ENCODE measurements around the gene FCGBP.
"Not testable (repeated sequence)": the region's sequence is repeated elsewhere in the genome, so short reads cannot be mapped to it uniquely, and the experiment has no call there.

Gene FCGBP

DNA sequence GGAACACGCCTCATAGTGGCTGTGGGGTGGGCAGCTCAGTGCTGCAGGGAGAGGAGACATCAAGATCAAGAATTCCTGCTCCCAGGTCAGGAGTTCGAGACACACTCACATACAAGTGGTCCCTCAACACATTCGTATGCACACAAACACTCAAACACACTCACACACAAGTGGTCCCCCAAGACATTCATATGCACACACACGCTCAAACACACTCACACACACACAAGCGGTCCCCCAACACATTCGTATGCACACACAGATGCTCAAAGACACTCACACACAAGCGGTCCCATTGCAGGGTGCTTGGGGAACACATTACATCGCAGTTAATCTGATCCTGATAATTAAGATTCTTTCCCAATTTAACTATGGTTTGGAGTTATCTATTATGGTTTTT, 28.2 kb downstream of the FCGBP start:
- H3K27ac ChIP-seq, result no peak overlapping the region
- TF ChIP-seq, protein P1, sequence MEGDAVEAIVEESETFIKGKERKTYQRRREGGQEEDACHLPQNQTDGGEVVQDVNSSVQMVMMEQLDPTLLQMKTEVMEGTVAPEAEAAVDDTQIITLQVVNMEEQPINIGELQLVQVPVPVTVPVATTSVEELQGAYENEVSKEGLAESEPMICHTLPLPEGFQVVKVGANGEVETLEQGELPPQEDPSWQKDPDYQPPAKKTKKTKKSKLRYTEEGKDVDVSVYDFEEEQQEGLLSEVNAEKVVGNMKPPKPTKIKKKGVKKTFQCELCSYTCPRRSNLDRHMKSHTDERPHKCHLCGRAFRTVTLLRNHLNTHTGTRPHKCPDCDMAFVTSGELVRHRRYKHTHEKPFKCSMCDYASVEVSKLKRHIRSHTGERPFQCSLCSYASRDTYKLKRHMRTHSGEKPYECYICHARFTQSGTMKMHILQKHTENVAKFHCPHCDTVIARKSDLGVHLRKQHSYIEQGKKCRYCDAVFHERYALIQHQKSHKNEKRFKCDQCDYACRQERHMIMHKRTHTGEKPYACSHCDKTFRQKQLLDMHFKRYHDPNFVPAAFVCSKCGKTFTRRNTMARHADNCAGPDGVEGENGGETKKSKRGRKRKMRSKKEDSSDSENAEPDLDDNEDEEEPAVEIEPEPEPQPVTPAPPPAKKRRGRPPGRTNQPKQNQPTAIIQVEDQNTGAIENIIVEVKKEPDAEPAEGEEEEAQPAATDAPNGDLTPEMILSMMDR (IDR thresholded peaks at IDR 0.05), result no peak
- no peak for TF ChIP-seq ZFX (IDR thresholded peaks at IDR 0.05; ENCODE audit: borderline replicate concordance)

DNA sequence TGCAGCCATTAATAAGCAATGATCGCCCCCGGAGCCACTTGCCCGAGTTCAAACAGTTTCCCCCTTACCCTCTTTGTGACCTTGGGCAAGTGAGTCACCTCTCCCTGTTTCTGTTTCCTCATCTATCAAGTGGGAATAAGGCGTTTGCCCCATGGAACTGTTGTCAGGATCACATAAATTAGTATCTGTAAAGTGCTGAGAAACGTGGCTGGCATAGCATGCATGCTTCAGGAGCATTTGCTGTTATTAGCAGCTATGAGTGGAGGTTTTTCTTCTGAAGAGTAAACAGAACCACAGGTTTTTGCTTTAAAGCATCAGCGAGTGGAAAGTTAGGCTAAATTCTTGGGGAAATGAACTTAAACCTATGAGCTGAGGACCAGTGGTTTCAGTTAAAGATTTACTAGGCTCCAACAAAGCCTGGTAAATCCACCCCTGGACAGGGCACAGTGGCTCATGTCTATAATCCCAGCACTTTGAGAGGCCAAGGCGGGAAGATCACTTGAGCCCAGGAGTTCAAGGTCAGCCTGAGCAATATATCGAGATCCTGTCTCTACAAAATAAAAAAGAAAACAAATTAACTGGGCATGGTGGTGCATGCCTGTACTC, 30.8 kb downstream of the FCGBP start:
- H3K27ac ChIP-seq, result not testable (repeated sequence)

DNA sequence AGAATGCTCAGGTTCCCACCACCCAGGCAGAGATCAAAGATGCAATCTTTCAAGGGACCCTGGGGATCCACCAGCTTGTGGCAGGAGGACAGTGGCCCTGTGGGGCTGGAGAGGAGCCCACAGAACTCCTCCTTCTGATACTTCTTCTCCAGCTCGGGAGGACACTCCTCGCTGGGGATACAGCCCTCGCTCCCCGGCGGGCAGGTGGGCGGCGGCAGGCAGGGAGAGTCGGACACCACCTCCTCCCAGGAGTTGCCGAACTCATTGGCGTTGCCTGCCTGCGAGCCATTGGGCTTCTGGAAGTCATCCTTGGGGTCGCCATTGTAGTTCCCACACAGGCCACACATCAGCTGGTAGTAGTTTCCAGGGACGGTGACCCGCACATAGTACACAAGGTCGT, 32.1 kb downstream of the FCGBP start:
- H3K27ac ChIP-seq, result not testable (repeated sequence)

DNA sequence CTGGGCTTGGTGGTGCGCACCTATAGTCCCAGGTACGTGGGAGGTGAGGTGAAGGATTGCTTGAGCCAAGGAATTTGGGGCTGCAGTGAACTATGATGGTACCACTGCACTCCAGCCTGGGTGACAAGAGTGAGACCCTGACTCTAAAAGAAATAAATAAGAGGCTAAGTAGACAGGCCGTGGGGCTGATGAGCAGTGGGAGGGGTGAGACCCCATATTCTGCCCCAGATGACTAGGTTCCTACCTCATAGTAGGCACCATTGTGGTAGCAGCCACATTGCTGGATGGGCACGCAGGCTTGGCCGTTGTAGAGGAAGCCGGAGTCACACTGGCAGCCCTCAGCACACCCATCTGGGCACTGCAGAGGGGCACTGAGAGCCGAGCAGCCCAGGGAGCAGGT, 32.8 kb downstream of the FCGBP start:
- not testable (repeated sequence) for H3K27ac ChIP-seq

DNA sequence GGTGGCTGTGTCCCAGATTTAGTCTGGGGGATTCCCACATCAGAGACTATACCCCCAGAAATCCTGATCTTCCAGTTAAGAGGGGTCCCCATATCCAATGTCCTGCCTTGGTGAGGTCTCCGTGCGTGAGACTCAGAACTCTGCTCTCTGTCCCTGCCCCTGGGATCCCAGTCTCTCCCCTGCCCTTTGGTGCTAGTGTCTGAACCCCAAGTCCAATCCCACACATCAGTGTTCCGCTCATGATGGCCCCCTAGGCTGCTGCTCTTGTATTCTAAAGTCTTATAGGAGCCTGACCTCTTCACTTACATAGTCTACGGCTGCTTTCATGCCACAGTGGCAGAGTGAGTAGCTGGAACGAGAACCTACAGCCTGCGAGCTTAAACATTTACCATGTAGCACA, 35.6 kb downstream of the FCGBP start:
- not testable (repeated sequence) for H3K27ac ChIP-seq

DNA sequence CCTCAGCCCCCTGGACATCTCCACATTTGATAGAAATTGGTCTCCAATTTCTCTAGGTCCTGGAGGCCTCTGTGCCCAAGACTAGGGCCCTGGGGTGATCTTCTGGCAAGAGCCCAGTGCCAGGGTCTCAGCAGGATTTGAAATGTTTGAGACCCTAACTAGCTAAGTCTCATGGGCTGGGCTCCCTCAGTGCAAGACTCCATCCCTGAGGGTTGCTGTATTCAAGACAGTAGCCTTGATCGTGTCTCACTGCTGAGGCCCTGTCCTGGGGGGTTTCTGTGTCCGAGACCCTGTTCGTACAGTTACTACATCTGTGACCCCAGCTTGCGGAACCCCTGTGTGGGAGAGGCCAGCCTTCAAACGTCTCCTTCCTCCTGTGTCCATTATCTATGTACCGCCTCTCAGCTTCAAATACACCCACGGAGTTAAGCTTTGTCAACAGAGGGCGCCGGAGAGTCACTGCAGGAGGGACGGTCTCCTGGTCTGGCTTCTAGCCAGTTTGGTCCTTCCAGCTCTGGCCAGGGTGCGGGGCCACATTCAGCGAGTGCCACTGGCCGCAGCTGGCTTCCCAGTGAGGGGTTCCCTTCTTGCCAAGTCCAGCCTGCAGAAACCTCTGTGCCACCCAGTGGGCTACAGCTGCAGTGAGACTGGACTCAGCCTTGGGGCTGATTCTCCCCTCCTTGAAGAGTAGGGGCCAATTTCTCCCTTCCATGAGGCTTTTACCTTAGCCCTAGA, 36.8 kb downstream of the FCGBP start:
- H3K27ac ChIP-seq, result not testable (repeated sequence)

DNA sequence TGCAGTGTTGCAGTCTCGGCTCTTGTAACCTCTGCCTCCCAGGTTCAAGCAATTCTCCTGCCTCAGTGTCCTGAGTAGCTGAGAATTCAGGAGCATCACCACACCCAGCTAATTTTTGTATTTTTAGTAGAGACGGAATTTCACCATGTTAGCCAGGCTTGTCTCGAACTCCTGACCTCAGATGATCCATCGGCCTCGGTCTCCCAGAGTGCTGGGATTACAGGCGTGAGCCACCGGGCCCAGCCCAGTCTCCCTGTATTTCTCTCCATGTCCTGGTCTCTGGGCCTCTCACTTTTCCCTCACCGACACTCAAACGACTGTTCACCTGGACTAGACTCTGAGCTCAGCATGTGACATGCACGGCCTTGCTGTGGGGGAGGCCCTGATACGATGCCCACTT, 39.3 kb downstream of the FCGBP start:
- not testable (repeated sequence) for H3K27ac ChIP-seq

DNA sequence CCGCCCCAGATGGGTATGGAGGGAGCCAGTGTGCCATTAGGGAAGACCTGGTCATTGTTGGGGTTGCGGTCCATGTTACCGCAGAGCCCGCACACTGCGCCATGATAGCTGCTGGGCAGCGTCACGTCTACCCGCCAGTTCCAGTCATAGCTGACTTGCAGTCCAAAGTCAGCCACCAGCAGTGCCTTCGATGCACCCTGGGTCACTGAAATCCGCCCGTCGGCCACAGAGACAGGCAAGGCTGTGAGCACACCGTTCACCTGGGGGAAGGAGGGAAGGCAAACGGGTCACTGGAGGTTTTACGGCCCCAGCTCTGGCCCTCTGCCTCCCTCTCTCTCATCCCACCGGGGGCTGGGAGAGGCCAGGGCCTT, 40.2 kb downstream of the FCGBP start:
- H3K27ac ChIP-seq, result not testable (repeated sequence)

DNA sequence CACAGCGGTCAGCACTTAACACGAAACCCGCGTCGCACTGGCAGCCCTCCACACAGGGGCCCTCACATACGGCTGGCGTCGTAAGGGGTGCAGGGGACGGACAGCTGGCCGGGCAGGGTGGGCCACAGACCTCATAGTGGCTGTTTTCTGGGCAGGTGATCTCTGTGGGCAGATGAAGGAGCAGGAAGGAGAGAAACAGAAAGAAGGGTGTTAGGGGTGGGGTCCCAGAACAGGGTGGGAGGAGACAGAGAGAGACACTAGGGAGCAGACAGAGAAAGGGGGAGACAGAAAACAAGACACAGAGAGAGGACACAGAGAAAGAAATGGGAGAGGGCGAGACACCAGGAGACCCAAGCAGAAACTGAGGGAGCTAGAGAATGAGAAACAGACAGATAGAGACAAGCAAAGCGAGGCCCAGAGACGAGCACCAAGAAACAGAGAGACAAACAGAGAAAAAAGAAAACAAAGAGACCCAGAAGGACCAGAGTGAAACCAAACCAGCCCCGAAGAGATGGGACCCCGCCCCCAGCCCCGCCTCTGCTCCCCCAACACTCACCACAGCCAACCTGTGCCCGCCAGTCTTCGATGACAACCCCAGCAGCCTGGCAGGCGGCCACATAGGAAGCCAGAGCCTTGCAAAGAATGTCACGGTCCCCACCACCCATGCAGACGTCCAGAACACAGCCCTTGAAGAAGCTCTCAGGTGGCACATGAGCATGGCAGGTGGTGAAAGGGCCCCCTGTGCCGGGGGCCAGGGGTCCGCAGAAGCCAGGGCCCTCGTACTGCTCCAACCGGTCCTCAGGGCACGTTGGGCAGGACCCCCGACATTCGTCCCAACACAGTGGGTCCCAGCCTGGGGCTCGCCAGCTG, 40.8 kb downstream of the FCGBP start:
- not testable (repeated sequence) for H3K27ac ChIP-seq

DNA sequence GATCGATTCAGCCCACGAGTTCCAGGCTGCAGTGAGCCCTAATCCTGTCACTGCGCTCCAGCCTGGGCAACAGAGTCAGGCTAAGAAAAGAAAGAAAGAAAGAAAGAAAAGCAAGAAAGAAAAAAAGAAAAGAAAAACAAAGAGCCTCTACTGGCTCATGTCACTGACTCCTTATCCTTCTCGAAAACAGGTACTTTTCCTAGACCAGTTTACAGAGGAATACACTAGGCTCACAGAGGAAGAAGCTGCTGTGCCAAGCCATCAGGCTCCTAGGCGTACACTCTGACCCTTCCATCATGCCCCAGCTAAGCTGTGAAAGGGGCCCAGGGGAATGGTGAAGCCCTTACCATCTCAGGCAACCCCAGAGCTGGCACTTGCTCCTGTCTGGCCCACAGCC, 41.9 kb downstream of the FCGBP start:
- H3K27ac ChIP-seq, result not testable (repeated sequence)

DNA sequence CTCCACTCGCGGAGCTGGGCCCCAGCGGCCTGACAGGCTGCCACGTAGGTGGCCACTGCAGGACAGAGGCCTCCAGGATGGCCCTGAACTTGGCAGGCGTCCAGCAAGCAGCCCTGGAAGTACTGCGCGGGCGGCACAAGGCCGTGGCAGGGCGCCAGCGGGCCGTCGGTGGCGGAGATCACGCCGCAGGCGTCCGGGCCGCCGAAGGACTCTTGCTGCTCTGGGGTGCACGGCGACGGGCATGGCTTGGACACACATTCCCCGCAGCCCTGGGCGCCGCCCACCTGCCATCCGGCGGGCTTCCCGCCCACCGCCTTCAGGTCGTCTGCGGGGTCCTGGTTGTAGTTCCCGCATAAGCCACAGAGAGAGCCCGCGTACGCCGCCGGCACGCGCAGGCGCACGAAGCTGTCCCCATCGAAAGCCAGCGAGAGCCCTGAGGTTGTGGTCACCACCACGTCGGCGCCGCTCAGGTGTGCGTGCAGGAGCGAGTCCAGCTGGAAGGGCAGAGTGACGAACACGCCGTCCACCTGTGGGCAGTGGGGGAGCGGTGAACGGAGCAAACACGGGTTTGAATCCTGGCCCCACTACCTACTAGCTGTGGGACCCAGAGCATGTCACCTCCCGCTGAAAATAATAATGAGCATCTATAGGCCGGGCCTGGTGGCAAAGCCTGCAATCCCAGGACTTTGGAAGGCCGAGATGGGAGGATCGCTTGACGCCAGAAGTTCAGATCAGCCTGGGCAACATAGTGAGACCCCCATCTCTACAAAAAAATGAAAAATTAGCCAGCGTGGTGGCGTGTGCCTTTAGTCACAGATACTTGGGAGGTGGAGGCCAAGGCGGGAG, 42.6 kb downstream of the FCGBP start:
- H3K27ac ChIP-seq, result not testable (repeated sequence)

DNA sequence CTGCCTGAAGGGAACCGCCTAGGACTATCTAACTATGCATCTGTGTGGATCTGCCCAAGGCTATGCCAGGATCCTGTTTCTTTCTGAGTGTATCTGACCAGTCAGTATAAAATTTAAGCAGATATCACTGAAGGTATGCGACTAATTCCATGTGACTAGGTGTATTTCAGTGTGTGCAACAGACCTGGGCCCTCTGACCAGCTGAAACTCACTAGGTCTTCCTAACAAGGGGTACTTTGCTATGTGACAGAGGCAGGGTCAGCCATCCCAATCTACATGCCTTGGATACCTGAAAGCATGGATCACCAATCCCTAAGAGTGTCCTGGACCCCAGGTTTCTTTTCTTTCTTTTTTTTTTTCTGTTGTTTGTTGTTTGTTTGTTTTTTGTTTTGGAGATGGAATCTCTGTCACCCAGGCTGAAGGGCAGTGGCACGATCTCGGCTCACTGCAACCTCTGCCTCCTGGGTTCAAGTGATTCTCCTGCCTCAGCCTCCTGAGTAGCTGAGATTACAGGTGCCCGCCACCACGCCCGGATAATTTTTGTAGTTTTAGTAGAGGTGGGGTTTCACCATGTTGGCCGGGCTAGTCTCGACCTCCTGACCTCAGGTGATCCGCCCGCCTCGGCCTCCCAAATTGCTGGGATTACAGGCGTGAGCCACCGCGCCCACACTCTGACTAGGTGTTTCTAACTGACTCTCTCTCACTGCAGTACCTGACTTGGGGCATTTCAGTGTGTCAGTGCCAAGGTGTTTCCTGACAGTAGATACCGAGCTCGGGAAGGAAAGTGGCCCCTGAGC, 43.5 kb downstream of the FCGBP start:
- TF ChIP-seq ZFX (IDR thresholded peaks at IDR 0.05; ENCODE audit: borderline replicate concordance), result no peak
- TF ChIP-seq, protein P1 (IDR thresholded peaks at IDR 0.05), result no peak
- no peak overlapping the region for H3K27ac ChIP-seq

DNA sequence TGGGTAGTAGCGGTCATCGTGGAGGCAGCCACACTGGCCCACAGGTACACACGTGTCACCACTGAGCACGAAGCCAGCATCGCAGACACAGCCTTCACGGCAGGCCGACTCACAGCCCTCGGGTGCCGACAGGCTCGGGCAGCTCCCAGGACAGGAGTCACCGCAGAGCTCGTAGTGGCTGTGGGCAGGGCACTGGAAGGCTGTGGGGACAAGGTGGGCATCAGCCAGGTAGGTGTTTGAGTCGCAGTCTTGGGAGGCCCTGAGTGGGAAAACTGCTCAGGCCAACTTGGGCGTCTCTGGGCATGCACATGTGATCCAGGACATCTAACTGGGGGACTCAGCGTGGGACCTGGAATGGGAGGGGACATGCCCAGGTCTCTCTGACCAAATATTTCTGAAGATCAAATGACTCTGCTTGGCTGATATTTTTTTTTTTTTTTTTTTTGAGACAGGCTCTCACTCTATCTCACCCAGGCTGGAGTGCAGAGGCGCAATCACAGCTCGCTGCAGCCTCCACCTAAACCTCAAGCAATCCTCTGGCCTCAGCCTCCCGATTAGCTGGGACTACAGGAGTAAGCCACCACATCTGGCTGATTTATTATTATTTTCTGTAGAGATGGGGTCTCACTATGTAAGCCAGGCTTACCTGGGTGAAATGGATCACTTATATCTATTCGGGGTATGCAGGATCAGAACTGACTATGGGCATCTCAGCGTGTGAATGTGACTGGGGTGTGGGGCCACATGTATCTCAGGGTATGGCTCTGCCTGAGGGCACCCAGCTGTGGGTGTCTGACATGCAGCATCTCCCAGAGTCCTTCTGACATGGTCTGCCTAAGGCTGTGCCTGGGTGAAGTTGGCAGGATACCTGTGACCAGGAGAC, 44.3 kb downstream of the FCGBP start:
- not testable (repeated sequence) for H3K27ac ChIP-seq

DNA sequence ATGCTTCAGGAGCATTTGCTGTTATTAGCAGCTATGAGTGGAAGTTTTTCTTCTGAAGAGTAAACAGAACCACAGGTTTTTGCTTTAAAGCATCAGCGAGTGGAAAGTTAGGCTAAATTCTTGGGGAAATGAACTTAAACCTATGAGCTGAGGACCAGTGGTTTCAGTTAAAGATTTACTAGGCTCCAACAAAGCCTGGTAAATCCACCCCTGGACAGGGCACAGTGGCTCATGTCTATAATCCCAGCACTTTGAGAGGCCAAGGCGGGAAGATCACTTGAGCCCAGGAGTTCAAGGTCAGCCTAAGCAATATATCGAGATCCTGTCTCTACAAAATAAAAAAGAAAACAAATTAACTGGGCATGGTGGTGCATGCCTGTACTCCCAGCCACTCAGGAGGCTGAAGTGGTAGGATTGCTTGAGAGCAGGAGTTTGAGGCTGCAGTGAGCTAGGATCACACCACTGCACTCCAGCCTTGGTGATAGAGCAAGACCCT, 46.9 kb downstream of the FCGBP start:
- H3K27ac ChIP-seq, result not testable (repeated sequence)

DNA sequence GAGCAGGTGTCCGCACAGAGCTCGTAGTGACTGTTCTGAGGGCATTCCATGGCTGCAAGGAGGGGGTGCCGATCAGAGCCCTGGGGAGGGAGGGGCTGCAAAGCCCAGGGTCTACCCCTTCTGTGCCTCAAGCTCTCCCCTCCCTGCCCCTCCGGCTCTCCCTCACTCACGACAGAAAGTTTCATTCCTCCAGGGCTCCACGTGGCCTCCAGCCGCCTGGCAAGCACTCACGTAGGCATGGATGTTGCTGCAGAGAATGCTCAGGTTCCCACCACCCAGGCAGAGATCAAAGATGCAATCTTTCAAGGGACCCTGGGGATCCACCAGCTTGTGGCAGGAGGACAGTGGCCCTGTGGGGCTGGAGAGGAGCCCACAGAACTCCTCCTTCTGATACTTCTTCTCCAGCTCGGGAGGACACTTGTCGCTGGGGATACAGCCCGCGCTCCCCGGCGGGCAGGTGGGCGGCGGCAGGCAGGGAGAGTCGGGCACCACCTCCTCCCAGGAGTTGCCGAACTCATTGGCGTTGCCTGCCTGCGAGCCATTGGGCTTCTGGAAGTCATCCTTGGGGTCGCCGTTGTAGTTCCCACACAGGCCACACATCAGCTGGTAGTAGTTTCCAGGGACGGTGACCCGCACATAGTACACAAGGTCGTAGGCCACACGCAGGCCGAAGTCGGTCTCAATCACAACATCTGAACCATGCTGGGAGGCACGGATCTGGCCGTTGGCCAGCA, 48.4 kb downstream of the FCGBP start:
- not testable (repeated sequence) for H3K27ac ChIP-seq

DNA sequence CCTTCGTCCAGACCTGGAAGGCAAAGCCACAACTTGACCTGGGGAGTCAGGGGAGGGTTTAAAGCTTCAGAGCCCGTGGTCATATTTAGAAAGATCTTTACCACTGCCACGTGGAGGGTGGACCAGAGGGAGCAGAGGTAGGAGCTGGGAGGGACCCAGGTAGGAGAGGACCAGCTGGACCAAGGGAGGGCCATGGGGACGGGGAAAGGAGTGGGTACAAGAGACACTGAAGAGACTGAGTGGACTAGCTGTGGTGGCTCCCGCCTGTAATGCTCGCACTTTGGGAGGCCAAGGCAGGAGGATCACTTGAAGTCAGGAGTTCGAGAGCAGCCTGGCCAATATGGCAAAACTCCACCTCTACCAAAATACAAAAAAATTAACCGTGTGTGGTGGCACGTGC, 49.7 kb downstream of the FCGBP start:
- not testable (repeated sequence) for H3K27ac ChIP-seq

All from 22Rv1 (cell line).